NB4 (cell line): ENCODE data around the gene GRIA1.

Experiments
- CTCF ChIP-seq: IDR thresholded peaks from one replicate; pipeline ENCODE4 v1.5.1; 2012; ENCODE audit warnings: low read depth, low read length
- MYC ChIP-seq: IDR thresholded peaks from 2 replicates; pipeline ENCODE4 v1.6.1; 2011; ENCODE audit warnings: low read depth, low read length
- POLR2A ChIP-seq: IDR thresholded peaks from 2 replicates; pipeline ENCODE4 v1.6.1; 2011; ENCODE audit warnings: mild to moderate bottlenecking; ENCODE audit not compliant: insufficient read length; ENCODE audit errors: extremely low read depth

- TF ChIP-seq MYC = no peak
- TF ChIP-seq CTCF = no peak
- no peak for TF ChIP-seq POLR2A
These were observed 122.7 kb downstream of the GRIA1 start for GRCh38 chr5:153613144-153613543.
